Right atrium auricular region (tissue), 2 donors: ENCODE data around the gene MAT2A. TPM values are rescaled to one million over a fixed set of nuclear protein-coding genes. Genes with fewer than 3 reads are reported as not detected.
"Not testable (repeated sequence)": the region's sequence is repeated elsewhere in the genome, so short reads cannot be mapped to it uniquely, and the experiment has no call there.

Source experiments
- DNase-seq: peaks from one replicate; pipeline ENCODE4 v3.0.0-alpha.2; 2019; ENCODE audit warnings: low spot score
- H3K27ac ChIP-seq, 2 donors: fragments of 200-600 bp; sonication (generic); 1 replicate in 1 of 2; 2 replicates in 1 of 2; pipeline ENCODE4 v1.5.1; 2016 to 2019
- H3K27me3 ChIP-seq, 2 donors: fragments of 200-600 bp; sonication (generic); one replicate each; pipeline versions ENCODE4 v1.5.1 to v1.6.0; 2017 to 2019
- H3K36me3 ChIP-seq: fragments of 200-600 bp; sonication (generic); one replicate; pipeline ENCODE4 v1.5.1; 2016
- H3K4me1 ChIP-seq, 2 donors: fragments of 200-600 bp; sonication (generic); one replicate each; pipeline versions ENCODE4 v1.5.1 to v1.6.0; 2017 to 2019
- H3K4me3 ChIP-seq, 2 donors: fragments of 200-600 bp; sonication (generic); 1 replicate in 1 of 2; 2 replicates in 1 of 2; pipeline ENCODE4 v1.5.1; 2017 to 2019; ENCODE audit warnings: mild to moderate bottlenecking in 1 of 2, moderate library complexity in 1 of 2
- H3K9me3 ChIP-seq, 2 donors: fragments of 200-600 bp; sonication (generic); one replicate each; pipeline ENCODE4 v1.5.1; 2019
- CTCF ChIP-seq, 2 donors: fragments of 200-600 bp; sonication (generic); IDR thresholded peaks; one replicate each; pipeline ENCODE4 v1.5.1; 2019; ENCODE audit warnings: antibody characterized with exemption in 2 of 2
- total RNA-seq, 2 donors: library from RNA; depleted of rRNA; stranded (reverse); fragments of >200 nt; gene quantifications; one replicate each; pipeline ENCODE4 v1.1.0, GENCODE V29; 2016

MAT2A gene
- total RNA-seq, 2 donors from 2014 or later = 95.6 to 101 TPM

- DNase-seq = no peak
- peaks cover 0 to 20% of the 10 kb centered on the region in 2 donors for H3K4me1 ChIP-seq
- no peak overlapping the region for H3K4me3 ChIP-seq
- no peak overlapping the region for H3K27ac ChIP-seq
- no peaks in the 10 kb centered on the region for H3K9me3 ChIP-seq
- no peak for TF ChIP-seq CTCF (IDR thresholded peaks at IDR 0.05)
- H3K27me3 ChIP-seq = no peaks in the 10 kb centered on the region
- peaks cover 24% of the 10 kb centered on the region for H3K36me3 ChIP-seq
Observed at GRCh38 chr2:85558160-85558559, 19.2 kb downstream of the MAT2A start.

DNA sequence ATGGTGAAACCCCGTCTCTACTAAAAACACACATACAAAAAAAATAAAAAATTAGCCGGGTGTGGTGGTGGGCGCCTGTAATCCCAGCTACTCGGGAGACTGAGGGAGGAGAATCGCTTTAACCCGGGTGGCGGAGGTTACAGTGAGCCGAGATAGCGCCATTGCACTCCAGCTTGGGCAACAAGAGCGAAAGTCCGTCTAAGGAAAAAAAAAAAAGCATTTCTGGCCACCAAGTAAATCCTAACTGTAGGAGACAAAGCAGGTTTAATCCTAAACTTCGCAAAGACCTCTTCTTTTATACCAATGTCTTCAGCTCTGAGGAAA lies 21.4 kb downstream of the MAT2A start:
- H3K36me3 ChIP-seq, H3K9me3 ChIP-seq, H3K27me3 ChIP-seq, DNase-seq: not testable (repeated sequence)
- Histone ChIP-seq H3K4me3 (peak overlapping the region; percentile 75 to 93), H3K4me1 (peaks cover 0 to 20% of the 10 kb centered on the region in 2 donors), H3K27ac (peak overlapping the region in 1 of 2 donors; percentile 91)

DNA sequence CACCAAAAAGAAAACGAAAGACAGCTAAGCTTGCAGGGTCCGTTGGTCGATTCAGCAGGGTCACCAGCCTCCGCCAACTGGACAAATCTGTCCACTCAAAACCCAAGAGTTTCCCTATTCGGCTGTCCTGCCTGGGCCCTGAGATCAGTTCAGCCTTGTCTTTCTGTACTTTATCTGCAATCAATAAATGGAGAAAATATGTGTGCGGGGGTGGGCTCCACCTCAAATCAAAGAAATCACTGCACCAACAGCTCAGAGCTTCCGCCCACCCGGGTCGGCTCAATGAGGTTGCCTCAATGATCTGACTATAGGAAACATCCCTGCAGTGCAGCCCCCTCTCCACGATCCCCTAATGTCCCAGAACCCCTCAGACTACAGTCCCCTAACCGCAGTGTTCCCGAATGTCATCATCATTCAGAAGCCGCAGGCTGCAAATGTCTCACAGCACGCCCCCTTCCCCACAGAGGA lies 21.9 kb downstream of the MAT2A start:
- no peak for TF ChIP-seq CTCF (IDR thresholded peaks at IDR 0.05)
- Histone ChIP-seq H3K4me3 (peak overlapping the region; percentile 75 to 93), H3K9me3 (no peaks in the 10 kb centered on the region), H3K27ac (peak overlapping the region; percentile 86 to 91), H3K36me3 (no peaks in the 10 kb centered on the region), H3K27me3 (no peaks in the 10 kb centered on the region), H3K4me1 (peaks cover 0 to 20% of the 10 kb centered on the region in 2 donors)
- DNase-seq = no peak

GRCh38 chr2:85561280-85562212 lies 22.6 kb downstream of the MAT2A start, which contains the start of gene GGCX:
TSS of gene GGCX (minus strand) at chr2:85561493. CDS start at chr2:85561428, 65 bp downstream.
- H3K27me3 ChIP-seq = no peaks in the 10 kb centered on the region
- H3K36me3 ChIP-seq = no peaks in the 10 kb centered on the region
- H3K4me3 ChIP-seq = peak within 1 kb of the TSS; percentile 75 to 93
- peaks cover 0 to 20% of the 10 kb centered on the region in 2 donors for H3K4me1 ChIP-seq
- H3K9me3 ChIP-seq = no peaks in the 10 kb centered on the region
- peak; percentile 94 for DNase-seq
- peak within 1 kb of the TSS; percentile 86 to 91 for H3K27ac ChIP-seq
- TF ChIP-seq CTCF (IDR thresholded peaks at IDR 0.05) = peak in 1 of 2 donors; percentile 72

GRCh38 chr2:85564144-85564563 lies 25.2 kb downstream of the MAT2A start:
- no peak overlapping the region for H3K27ac ChIP-seq
- H3K4me3 ChIP-seq = no peak overlapping the region
- no peaks in the 10 kb centered on the region for H3K36me3 ChIP-seq
- no peak for TF ChIP-seq CTCF (IDR thresholded peaks at IDR 0.05)
- no peaks in the 10 kb centered on the region for H3K27me3 ChIP-seq
- no peak for DNase-seq
- H3K4me1 ChIP-seq = peaks cover 0 to 20% of the 10 kb centered on the region in 2 donors
- H3K9me3 ChIP-seq = no peaks in the 10 kb centered on the region

DNA sequence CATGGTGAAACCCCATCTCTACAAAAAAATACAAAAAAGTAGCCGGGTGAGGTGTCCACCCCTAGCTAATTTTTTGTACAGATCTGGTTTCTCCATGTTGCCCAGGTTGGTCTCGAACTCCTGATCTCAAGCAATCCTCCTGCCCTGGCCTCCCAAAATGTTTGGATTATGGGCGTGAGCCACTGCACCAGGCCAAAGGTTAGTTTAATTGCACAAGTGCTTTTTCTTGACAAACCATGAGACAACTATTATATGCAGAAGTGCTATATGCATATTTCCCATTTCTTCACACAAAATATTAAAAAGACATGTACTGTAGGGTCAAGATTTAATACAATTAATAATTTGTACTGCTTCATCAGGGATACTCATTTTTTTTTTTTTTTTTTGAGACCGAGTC lies 27.3 kb downstream of the MAT2A start:
- peaks cover 0 to 6% of the 10 kb centered on the region in 2 donors for H3K4me1 ChIP-seq
- no peaks in the 10 kb centered on the region for H3K27me3 ChIP-seq
- TF ChIP-seq CTCF (IDR thresholded peaks at IDR 0.05) = no peak
- H3K4me3 ChIP-seq = no peak overlapping the region
- no peaks in the 10 kb centered on the region for H3K9me3 ChIP-seq
- H3K36me3 ChIP-seq = no peaks in the 10 kb centered on the region
- no peak for DNase-seq
- H3K27ac ChIP-seq = no peak overlapping the region
